RCC 7860 (cell line): ENCODE results near the gene STIM1.
"Not testable (repeated sequence)": the region's sequence is repeated elsewhere in the genome, so short reads cannot be mapped to it uniquely, and the experiment has no call there.

Source experiments
- DNase-seq: peaks from one replicate; pipeline ENCODE4 v3.0.0-alpha.2; 2015; ENCODE audit warnings: low spot score
- FAIRE-seq: peaks from 2 replicates; lab custom pipeline; 2012; peaks lifted over from hg19 to GRCh38; lab: Jason Lieb, UNC

The STIM1 gene

GRCh38 chr11:4087551-4087950 is 232.1 kb downstream of the STIM1 start:
- DNase-seq = no peak
- FAIRE-seq = no peak

- FAIRE-seq (no peak), DNase-seq (no peak)
Observed at GRCh38 chr11:4090258-4090657, 234.8 kb downstream of the STIM1 start.

GRCh38 chr11:4092026-4092425 is 236.6 kb downstream of the STIM1 start:
- FAIRE-seq (no peak), DNase-seq (no peak)

GRCh38 chr11:4093519-4094347 is 238.3 kb downstream of the STIM1 start:
- DNase-seq (no peak), FAIRE-seq (no peak)

- FAIRE-seq (peak; percentile 34), DNase-seq (peak; percentile 85)
Observed at GRCh38 chr11:4094348-4095291, 239.2 kb downstream of the STIM1 start, which contains the start of gene RRM1. Gene RRM1, plus strand, starts transcription at chr11:4094799. Its CDS starts 214 bp downstream, at chr11:4095013.

- DNase-seq (peak; percentile 50), FAIRE-seq (no peak)
Observed at GRCh38 chr11:4095509-4096230, 240.2 kb downstream of the STIM1 start.

GRCh38 chr11:4098026-4098621 is 242.7 kb downstream of the STIM1 start:
- FAIRE-seq (no peak), DNase-seq (no peak)

- FAIRE-seq = no peak
- no peak for DNase-seq
Observed at GRCh38 chr11:4102711-4103110, 247.2 kb downstream of the STIM1 start.

- DNase-seq = no peak
- no peak for FAIRE-seq
Observed at GRCh38 chr11:4103269-4103668, 247.8 kb downstream of the STIM1 start.

GRCh38 chr11:4105916-4106315 is 250.5 kb downstream of the STIM1 start:
- FAIRE-seq = no peak
- DNase-seq = no peak

- FAIRE-seq (no peak), DNase-seq (no peak)
Observed at GRCh38 chr11:4111834-4112233, 256.4 kb downstream of the STIM1 start.

- FAIRE-seq = no peak
- no peak for DNase-seq
Observed at GRCh38 chr11:4115128-4115527, 259.7 kb downstream of the STIM1 start.

GRCh38 chr11:4118107-4118506 is 262.6 kb downstream of the STIM1 start:
- no peak for DNase-seq
- no peak for FAIRE-seq

- FAIRE-seq = no peak
Observed at GRCh38 chr11:4123218-4123617, 267.8 kb downstream of the STIM1 start.

GRCh38 chr11:4125141-4125540 is 269.7 kb downstream of the STIM1 start:
- FAIRE-seq (no peak), DNase-seq (peak; percentile 43)

More at GRCh38 chr11:4123218-4123617, 267.8 kb downstream of the STIM1 start:
- DNase-seq = no peak

GRCh38 chr11:4127357-4127756 is 271.9 kb downstream of the STIM1 start:
- FAIRE-seq = no peak
- DNase-seq = no peak

- DNase-seq, FAIRE-seq: not testable (repeated sequence)
Observed at GRCh38 chr11:4130219-4130618, 274.8 kb downstream of the STIM1 start.

- peak; percentile 60 for DNase-seq
- FAIRE-seq = peak; percentile 55
Observed at GRCh38 chr11:4134806-4135205, 279.3 kb downstream of the STIM1 start.

- DNase-seq (no peak), FAIRE-seq (no peak)
Observed at GRCh38 chr11:4138497-4138896, 283.0 kb downstream of the STIM1 start.

- FAIRE-seq (no peak), DNase-seq (no peak)
Observed at GRCh38 chr11:4140067-4140636, 284.7 kb downstream of the STIM1 start.
